ENCODE results near the gene PRIMPOL. TPM values are rescaled to one million over a fixed set of nuclear protein-coding genes. Genes with fewer than 3 reads are reported as not detected.

Gene PRIMPOL
- total RNA-seq, 3 donors from 2014 or later: 15.4 to 25.2 (median 15.7) TPM

DNA sequence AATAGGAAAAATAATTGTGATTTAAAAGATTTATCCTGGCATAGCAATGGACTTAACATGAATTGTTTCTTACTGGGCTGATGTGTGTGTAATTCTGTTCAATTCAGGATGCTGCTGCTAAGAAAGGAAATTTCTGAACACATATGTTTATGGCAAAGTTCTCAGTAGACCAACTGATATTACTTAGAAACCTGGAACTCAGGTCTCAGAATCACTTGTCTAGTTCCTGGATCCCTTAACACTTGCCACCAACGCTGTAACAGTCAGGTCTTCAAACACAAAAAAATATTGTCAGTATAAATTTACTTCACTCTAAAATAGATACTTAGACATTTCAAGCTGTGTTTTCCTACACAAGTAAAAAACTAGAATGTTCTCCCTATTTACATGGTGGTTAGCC lies 5.8 kb upstream of the PRIMPOL start:
- H3K27me3 ChIP-seq: no peaks in the 10 kb centered on the region
- intact Hi-C loops (cut with DNase I; ENCODE audit: low total_unique reads): no loop called here
- no peak overlapping the region for H3K27ac ChIP-seq
- H3K4me3 ChIP-seq: no peak overlapping the region
- H3K36me3 ChIP-seq: no peaks in the 10 kb centered on the region
- H3K4me1 ChIP-seq: peaks cover 4 to 11% of the 10 kb centered on the region in 2 donors
- no peak for TF ChIP-seq POLR2AphosphoS5 (IDR thresholded peaks at IDR 0.05)
- TF ChIP-seq, protein P1, sequence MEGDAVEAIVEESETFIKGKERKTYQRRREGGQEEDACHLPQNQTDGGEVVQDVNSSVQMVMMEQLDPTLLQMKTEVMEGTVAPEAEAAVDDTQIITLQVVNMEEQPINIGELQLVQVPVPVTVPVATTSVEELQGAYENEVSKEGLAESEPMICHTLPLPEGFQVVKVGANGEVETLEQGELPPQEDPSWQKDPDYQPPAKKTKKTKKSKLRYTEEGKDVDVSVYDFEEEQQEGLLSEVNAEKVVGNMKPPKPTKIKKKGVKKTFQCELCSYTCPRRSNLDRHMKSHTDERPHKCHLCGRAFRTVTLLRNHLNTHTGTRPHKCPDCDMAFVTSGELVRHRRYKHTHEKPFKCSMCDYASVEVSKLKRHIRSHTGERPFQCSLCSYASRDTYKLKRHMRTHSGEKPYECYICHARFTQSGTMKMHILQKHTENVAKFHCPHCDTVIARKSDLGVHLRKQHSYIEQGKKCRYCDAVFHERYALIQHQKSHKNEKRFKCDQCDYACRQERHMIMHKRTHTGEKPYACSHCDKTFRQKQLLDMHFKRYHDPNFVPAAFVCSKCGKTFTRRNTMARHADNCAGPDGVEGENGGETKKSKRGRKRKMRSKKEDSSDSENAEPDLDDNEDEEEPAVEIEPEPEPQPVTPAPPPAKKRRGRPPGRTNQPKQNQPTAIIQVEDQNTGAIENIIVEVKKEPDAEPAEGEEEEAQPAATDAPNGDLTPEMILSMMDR (IDR thresholded peaks at IDR 0.05): no peak
- DNase-seq (ENCODE audit: low spot score in 2 of 2): no peak
- no peaks in the 10 kb centered on the region for H3K9me3 ChIP-seq

DNA sequence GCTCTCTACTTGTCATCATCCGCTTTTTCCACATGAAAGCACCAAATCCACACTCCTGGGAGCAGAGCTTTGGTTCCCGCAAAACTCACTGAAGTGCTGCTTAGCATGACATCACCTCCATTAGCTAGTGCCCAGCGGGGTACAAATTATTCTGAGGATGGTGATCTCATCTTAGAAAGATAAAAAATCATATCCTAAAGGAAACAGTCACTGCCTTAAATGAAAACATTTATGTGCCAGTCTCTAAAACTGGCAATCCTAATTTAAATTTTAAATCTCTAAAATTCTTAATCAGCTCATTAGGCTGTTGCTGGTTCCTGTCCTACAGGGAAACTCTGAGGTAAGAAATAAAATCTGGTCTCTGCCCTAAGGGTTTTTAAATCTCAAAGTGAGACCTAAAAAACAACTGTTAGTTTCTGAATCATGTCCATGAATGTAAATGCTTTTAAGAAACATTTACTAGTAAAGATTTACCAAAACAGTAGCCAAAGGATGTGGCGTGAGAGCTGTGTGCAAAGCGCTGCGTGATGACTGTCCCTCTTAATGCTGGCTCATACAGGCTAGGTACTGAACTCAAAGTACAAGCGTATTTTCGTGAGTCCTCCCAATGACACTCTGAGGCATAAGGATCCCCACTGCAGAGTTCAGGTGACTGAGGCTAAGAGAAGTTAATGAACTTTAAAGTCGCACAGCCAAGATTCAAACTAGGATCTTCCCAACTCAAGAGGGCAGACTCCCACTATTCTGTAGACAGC lies 4.8 kb upstream of the PRIMPOL start:
- TF ChIP-seq POLR2AphosphoS5 (IDR thresholded peaks at IDR 0.05) (no peak), POLR2A (IDR thresholded peaks at IDR 0.05) (no peak)
- TF ChIP-seq, protein P1 (IDR thresholded peaks at IDR 0.05): no peak
- Histone ChIP-seq H3K27me3 (no peaks in the 10 kb centered on the region), H3K9me3 (no peaks in the 10 kb centered on the region), H3K27ac (no peak overlapping the region), H3K4me3 (no peak overlapping the region), H3K4me1 (peaks cover 4 to 11% of the 10 kb centered on the region in 2 donors), H3K36me3 (no peaks in the 10 kb centered on the region)
- intact Hi-C loops (cut with DNase I; ENCODE audit: low total_unique reads): no loop called here
- no peak for DNase-seq (ENCODE audit: low spot score in 2 of 2)

DNA sequence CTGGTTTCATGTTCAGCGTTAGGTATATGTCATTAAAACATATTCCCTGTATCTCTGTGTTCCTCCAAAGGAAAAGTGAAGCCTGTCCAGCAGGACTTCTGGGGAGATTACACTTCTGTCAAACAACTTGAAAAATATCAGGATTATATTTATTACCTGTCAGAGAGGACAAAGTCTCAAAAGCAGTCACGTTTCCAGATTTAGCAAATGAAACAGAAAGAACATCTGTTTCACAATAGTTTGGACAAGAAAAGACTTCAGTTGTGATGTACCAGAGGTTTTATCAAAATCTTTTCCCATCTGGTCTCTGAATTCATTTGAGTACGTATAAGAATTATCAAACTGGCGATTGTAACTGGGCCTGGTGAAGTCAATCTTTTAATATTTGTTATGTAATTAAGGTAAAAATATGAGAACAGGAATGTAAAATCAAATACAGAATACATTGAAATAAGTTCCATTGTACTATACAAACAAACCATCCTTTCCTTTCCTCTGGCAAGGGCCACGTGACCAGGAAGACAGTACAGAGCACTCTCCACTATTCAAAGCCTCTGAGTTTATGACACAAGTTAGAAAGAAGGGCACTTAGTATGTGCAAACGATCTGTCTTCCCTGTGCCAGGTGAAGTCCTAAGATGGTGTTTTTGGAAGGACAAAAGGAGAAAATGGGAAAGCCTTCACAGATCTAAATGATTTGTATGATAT lies 3.5 kb upstream of the PRIMPOL start:
- Histone ChIP-seq H3K4me3 (no peak overlapping the region), H3K27ac (no peak overlapping the region), H3K36me3 (no peaks in the 10 kb centered on the region), H3K9me3 (no peaks in the 10 kb centered on the region), H3K27me3 (no peaks in the 10 kb centered on the region), H3K4me1 (peaks cover 4 to 11% of the 10 kb centered on the region in 2 donors)
- TF ChIP-seq POLR2AphosphoS5 (IDR thresholded peaks at IDR 0.05): no peak
- TF ChIP-seq, protein P1 (IDR thresholded peaks at IDR 0.05): no peak
- no peak for TF ChIP-seq POLR2A (IDR thresholded peaks at IDR 0.05)
- intact Hi-C loops (cut with DNase I; ENCODE audit: low total_unique reads): no loop called here
- no peak for DNase-seq (ENCODE audit: low spot score in 2 of 2)

DNA sequence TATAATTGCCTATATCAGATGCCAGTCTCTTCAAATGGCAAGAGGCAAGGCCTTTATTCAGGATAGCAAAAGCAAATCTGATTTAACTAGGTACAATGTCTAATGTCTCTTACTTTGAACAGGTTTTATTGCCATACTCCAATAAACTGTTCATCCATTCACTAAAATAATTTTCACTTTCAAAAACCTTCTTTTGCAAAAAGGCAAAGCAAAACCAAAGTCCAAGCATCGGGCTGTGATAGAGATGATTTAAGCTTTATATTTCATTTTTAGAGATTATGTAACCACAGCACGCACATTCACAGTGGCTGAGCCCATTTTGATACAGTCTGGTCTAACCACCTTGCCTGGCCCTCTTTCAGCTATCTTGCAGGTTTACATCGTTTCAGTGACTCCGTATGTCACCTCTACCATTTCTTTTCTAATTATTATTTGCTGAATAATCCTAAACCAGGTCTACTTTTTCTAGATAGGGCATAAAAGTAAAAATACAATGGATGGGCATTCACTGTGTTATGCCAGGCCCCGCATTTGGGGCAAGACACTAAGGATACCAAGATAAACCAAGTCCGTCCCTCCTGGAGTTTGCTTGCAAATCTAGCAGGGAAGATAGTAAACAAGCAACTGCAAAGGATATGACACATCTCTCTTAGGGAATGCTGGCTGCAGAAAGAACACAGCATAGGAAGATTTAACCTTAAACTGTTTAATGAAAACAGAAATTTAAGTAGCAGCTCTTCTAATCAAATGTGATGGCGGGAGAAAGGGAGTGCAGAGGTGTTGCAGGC lies 2.1 kb upstream of the PRIMPOL start:
- peak overlapping the region; percentile 90 to 96 for H3K27ac ChIP-seq
- no peaks in the 10 kb centered on the region for H3K36me3 ChIP-seq
- intact Hi-C loops (cut with DNase I; ENCODE audit: low total_unique reads): no loop called here
- peaks cover 4 to 11% of the 10 kb centered on the region in 2 donors for H3K4me1 ChIP-seq
- H3K27me3 ChIP-seq: no peaks in the 10 kb centered on the region
- TF ChIP-seq POLR2AphosphoS5 (IDR thresholded peaks at IDR 0.05) (no peak), POLR2A (IDR thresholded peaks at IDR 0.05) (no peak)
- TF ChIP-seq, protein P1 (IDR thresholded peaks at IDR 0.05): no peak
- DNase-seq (ENCODE audit: low spot score in 2 of 2): no peak
- H3K9me3 ChIP-seq: no peaks in the 10 kb centered on the region
- peak overlapping the region; percentile 70 to 90 (median 80) for H3K4me3 ChIP-seq

DNA sequence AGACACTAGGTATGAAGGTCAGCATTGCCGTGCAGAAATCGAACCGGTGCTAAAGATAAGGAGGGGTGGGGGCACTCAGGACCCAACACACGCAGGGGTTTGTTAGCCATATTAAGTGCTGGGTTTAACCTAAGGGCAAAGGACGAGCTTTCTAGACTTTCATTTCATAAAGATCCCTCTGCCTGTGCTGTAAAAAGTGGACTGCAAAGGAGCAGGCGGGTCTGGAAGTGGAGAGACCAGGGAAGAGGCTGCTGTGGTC lies 1.6 kb upstream of the PRIMPOL start:
- no peaks in the 10 kb centered on the region for H3K36me3 ChIP-seq
- H3K4me1 ChIP-seq: peaks cover 4 to 11% of the 10 kb centered on the region in 2 donors
- no peaks in the 10 kb centered on the region for H3K27me3 ChIP-seq
- no peaks in the 10 kb centered on the region for H3K9me3 ChIP-seq
- peak overlapping the region; percentile 70 to 90 (median 80) for H3K4me3 ChIP-seq
- H3K27ac ChIP-seq: peak overlapping the region; percentile 90 to 96
- TF ChIP-seq POLR2AphosphoS5 (IDR thresholded peaks at IDR 0.05): no peak
- TF ChIP-seq, protein P1 (IDR thresholded peaks at IDR 0.05): no peak
- no peak for TF ChIP-seq POLR2A (IDR thresholded peaks at IDR 0.05)
- DNase-seq (ENCODE audit: low spot score in 2 of 2): no peak
- intact Hi-C loops (cut with DNase I; ENCODE audit: low total_unique reads): no loop called here

All from breast epithelium (tissue), 4 donors.